Activated CD4-positive, alpha-beta memory T cell treated with anti-CD3 and anti-CD28 coated beads for 36 hours (primary cell): Measurements from ENCODE around the gene CLIC5. TPM values are rescaled to one million over a fixed set of nuclear protein-coding genes. Genes with fewer than 3 reads are reported as not detected.

Experiments
- CTCF ChIA-PET: fragments of 350-600 bp; sonication (Branson Sonifier 250); formaldehyde crosslinking; loops from one replicate; lab custom pipeline; 2021; ENCODE audit warnings: antibody characterized with exemption, inconsistent platforms; lab: Charles Lee
- POLR2A ChIA-PET: fragments of 350-600 bp; sonication (Branson Sonifier 250); formaldehyde crosslinking; loops from one replicate; lab custom pipeline; 2021; ENCODE audit warnings: antibody characterized with exemption; lab: Charles Lee
- DNase-seq: peaks from one replicate; pipeline ENCODE4 v3.0.0-alpha.2; 2020
- H3K27ac Mint-ChIP-seq: one replicate; pipeline ENCODE4 v1.8.0; 2021; ENCODE audit warnings: mixed read lengths
- H3K27me3 Mint-ChIP-seq: one replicate; pipeline ENCODE4 v1.8.0; 2021; ENCODE audit warnings: mixed read lengths
- H3K36me3 Mint-ChIP-seq: one replicate; pipeline ENCODE4 v1.8.0; 2021; ENCODE audit warnings: mixed read lengths
- H3K4me1 Mint-ChIP-seq: one replicate; pipeline ENCODE4 v1.8.0; 2021; ENCODE audit warnings: low read depth, mixed read lengths
- H3K4me3 Mint-ChIP-seq: one replicate; pipeline ENCODE4 v1.8.0; 2021; ENCODE audit warnings: mild to moderate bottlenecking, mixed read lengths
- H3K9me3 Mint-ChIP-seq: one replicate; pipeline ENCODE4 v1.8.0; 2021; ENCODE audit warnings: mixed read lengths
- intact Hi-C: fragments of 100-400 bp; cut with micrococcal nuclease; formaldehyde crosslinking; loops from one replicate; pipeline ENCODE4 v1.15.1; 2023
- total RNA-seq, 2 experiments: library from RNA; stranded (reverse); gene quantifications; one replicate each; pipeline ENCODE4 v1.2.3, GENCODE V29; 2021

Gene CLIC5
- total RNA-seq, 2 experiments from 2014 or later: 8.0 to 8.5 TPM

DNA sequence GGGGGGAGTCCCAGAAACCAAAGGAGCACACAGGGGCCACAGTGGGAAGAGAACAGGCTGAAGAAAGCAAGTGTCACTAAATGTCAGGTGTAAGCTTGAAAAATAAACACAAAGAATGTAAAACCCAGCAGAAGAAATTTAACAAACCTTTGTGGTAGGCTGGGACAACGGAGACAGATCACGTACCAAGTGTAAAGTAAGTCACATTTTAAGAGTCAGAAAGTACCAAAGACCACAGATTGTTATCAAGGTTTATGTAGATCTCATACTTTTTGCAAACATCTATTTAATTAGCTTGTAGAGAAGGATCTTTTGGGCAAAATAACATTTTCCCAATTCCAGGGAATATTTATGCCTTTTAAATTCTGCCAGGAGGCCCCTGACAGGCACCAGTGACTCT, 1.6 kb downstream of the CLIC5 start:
- ChIA-PET CTCF (interaction anchor here (0.6 to 2.1 kb wide), 3 partner anchors 8 to 1359 kb away, joined by 3 to 4 read pairs (median 4); no protein-coding TSS in a partner anchor), POLR2A (interaction anchor here (0.6 to 1.9 kb wide), 2 partner anchors 8 to 90 kb away, joined by 3 to 4 read pairs; no protein-coding TSS in a partner anchor)
- H3K36me3 Mint-ChIP-seq: no peaks in the 10 kb centered on the region
- H3K4me3 Mint-ChIP-seq: peak overlapping the region; percentile 80
- H3K9me3 Mint-ChIP-seq: no peaks in the 10 kb centered on the region
- peak overlapping the region; percentile 40 for H3K27ac Mint-ChIP-seq
- H3K27me3 Mint-ChIP-seq: peaks cover 11% of the 10 kb centered on the region
- DNase-seq: no peak
- intact Hi-C loops: loop anchor here (1.0 to 10.0 kb wide), 8 partner anchors 182 to 1372 kb away; partner anchors contain the start of gene SUPT3H
- peaks cover 60% of the 10 kb centered on the region for H3K4me1 Mint-ChIP-seq

DNA sequence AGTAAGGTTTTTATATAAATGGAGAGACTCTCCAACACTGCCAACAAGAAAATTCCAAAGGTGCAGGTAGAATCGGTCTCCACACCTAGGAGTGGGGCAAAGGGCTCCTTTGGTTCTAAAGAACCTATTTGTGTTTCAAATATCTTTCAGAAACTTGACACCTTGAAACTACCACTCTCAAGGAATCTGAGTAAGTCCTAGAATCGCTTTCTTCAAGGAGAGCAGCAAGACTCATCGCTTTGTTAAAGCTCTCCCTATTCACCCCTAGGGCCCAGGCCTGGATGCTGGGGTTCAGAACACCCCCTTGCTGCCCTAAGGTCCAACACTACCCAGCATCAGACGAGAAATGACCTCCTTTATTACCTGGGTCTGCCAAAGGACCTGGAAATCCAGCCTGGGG, 2.0 kb downstream of the CLIC5 start:
- H3K36me3 Mint-ChIP-seq: no peaks in the 10 kb centered on the region
- no peaks in the 10 kb centered on the region for H3K9me3 Mint-ChIP-seq
- peak; percentile 22 for DNase-seq
- H3K4me1 Mint-ChIP-seq: peaks cover 60% of the 10 kb centered on the region
- ChIA-PET CTCF (interaction anchor here (1.3 to 3.1 kb wide), 3 partner anchors 8 to 1358 kb away, joined by 4 to 11 read pairs (median 4); no protein-coding TSS in a partner anchor), POLR2A (interaction anchor here (1.9 kb wide), 1 partner anchor 8 kb away, joined by 4 read pairs; no protein-coding TSS in a partner anchor)
- peak overlapping the region; percentile 40 for H3K27ac Mint-ChIP-seq
- peak overlapping the region; percentile 80 for H3K4me3 Mint-ChIP-seq
- intact Hi-C loops: loop anchor here (1.0 to 10.0 kb wide), 8 partner anchors 181 to 1371 kb away; partner anchors contain the start of gene SUPT3H
- H3K27me3 Mint-ChIP-seq: peaks cover 11% of the 10 kb centered on the region

DNA sequence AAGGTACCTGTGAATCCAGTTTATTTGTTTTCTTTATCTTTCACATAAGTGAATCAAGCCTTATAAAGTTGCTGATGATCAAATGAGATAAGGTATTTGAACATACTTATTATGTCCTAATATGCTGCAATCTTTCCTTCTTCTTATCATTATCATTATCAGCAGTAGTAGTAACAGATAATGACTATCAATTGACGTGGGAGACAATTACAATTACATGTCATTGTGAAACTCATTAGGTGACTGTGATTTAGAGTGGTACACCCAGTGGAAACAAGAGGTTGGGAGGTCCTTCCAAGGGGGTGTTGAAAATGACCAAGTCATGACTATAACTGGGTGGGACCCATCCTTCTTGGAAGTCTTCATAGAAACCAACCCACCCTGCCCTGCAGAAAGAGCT, 2.8 kb downstream of the CLIC5 start:
- CTCF ChIA-PET: interaction anchor here (1.3 to 3.1 kb wide), 3 partner anchors 9 to 1358 kb away, joined by 4 to 11 read pairs (median 4); no protein-coding TSS in a partner anchor

DNA sequence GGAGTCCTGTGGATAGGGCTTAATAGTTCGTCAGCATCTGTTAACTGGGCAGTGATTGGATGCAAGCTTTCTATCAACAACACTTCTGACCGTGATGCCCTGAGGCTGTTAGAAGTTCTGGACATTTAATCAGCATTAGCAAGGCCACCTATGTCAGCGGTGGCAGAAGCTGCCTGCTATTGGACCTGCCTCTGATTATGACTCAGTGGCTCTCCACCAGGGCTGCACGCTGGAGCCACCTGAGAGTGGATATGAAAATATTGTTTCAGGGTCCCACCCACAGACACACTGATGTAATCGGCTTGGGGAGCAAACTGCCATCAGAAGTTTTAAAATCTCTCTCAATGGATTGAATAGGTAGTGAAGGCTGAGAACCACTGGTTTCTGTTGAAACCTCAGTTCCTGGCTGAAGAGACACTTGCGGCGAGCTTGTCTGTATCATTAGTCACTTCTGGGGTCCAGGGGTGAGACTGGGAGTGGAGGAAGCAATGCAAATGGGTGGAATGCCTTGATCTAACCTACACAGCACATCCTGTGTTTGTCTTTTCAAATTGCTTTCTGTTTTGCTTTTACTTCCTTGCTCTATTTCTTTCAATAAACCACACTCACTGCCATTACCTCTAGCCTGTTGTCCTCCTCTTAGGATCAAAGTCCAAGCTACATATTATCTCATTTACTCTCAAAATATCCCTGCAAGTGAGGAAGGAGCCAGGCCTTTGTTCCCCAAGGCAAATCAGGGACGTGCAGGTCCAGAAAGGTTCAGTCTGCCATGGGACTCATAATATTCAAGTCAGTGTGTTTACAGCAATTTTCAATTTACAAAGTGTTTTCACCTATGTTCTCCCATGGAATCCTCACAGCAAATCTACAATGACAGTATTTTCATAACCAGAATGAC, 4.2 kb downstream of the CLIC5 start:
- POLR2A ChIA-PET: interaction anchor here (0.6 to 1.8 kb wide), 3 partner anchors 11 to 1368 kb away, joined by 3 to 6 read pairs (median 5); no protein-coding TSS in a partner anchor

More for the DNA sequence above, 2.8 kb downstream of the CLIC5 start:
- DNase-seq: peak; percentile 10
- no peaks in the 10 kb centered on the region for H3K36me3 Mint-ChIP-seq
- peaks cover 10% of the 10 kb centered on the region for H3K27me3 Mint-ChIP-seq
- no peak overlapping the region for H3K4me3 Mint-ChIP-seq
- peak overlapping the region; percentile 32 for H3K27ac Mint-ChIP-seq
- POLR2A ChIA-PET: interaction anchor here (1.9 kb wide), 1 partner anchor 9 kb away, joined by 4 read pairs; no protein-coding TSS in a partner anchor
- intact Hi-C loops: loop anchor here (5.0 to 10.0 kb wide), 7 partner anchors 181 to 1371 kb away; no protein-coding TSS in a partner anchor
- no peaks in the 10 kb centered on the region for H3K9me3 Mint-ChIP-seq
- H3K4me1 Mint-ChIP-seq: peaks cover 61% of the 10 kb centered on the region

DNA sequence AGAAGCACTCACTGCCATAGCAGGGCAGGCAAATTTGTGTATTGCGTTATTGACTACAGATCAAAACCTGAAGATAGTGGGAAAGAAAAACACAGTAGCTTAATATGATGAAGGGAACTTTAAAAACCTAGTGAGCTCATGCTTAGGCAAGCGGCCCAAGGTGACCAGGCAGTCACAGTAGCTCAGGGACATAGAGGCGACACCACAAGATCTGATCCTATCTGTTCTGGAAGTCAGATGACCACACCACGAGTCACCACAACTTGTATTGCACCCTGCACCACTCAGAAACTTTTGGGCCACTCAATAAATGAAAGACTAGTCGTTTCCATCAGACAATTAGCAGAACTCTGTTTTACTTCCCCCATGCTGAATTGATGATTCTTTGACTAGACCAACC, 4.9 kb downstream of the CLIC5 start:
- DNase-seq: peak; percentile 45
- Mint-ChIP-seq H3K4me1 (peaks cover 57% of the 10 kb centered on the region), H3K27ac (peak overlapping the region; percentile 77), H3K9me3 (no peaks in the 10 kb centered on the region), H3K36me3 (no peaks in the 10 kb centered on the region), H3K27me3 (no peaks in the 10 kb centered on the region), H3K4me3 (peak overlapping the region; percentile 39)
- CTCF ChIA-PET: interaction anchor here (0.9 to 3.1 kb wide), 4 partner anchors 30 to 399 kb away, joined by 3 to 11 read pairs (median 3); no protein-coding TSS in a partner anchor
- POLR2A ChIA-PET: interaction anchor here (0.6 to 1.8 kb wide), 3 partner anchors 12 to 1368 kb away, joined by 3 to 6 read pairs (median 5); no protein-coding TSS in a partner anchor
- intact Hi-C loops: loop anchor here (1.0 to 10.0 kb wide), 13 partner anchors 12 to 1368 kb away; no protein-coding TSS in a partner anchor

More for the DNA sequence above, 4.2 kb downstream of the CLIC5 start:
- Mint-ChIP-seq H3K36me3 (no peaks in the 10 kb centered on the region), H3K27ac (peak overlapping the region; percentile 77), H3K27me3 (peaks cover 1% of the 10 kb centered on the region), H3K4me1 (peaks cover 58% of the 10 kb centered on the region), H3K4me3 (peak overlapping the region; percentile 39), H3K9me3 (no peaks in the 10 kb centered on the region)
- intact Hi-C loops: loop anchor here (1.0 to 10.0 kb wide), 13 partner anchors 11 to 1369 kb away; no protein-coding TSS in a partner anchor
- CTCF ChIA-PET: interaction anchor here (0.6 to 3.1 kb wide), 5 partner anchors 30 to 399 kb away, joined by 3 to 11 read pairs (median 3); no protein-coding TSS in a partner anchor
- DNase-seq: peak; percentile 80

DNA sequence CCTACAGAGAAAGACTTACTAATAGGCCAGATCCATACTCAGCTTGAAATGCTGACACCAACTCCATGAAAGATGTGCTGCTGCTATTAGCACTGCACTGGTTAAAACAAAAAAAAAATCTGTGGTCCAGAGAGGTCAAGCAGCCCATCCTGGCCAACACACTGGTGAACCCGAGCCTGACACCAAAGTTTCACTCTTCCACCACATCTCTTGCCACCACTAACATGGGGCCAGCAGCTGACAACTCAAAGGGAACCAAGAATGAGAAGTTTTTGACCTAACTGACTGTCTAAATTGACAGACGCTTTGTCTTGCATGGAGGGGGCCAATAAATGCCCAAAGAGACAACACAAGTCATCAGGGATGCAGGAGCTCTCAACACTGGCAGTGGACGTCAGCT, 5.4 kb downstream of the CLIC5 start:
- intact Hi-C loops: loop anchor here (5.0 to 10.0 kb wide), 7 partner anchors 178 to 1368 kb away; no protein-coding TSS in a partner anchor
- ChIA-PET POLR2A (interaction anchor here (1.8 kb wide), 1 partner anchor 12 kb away, joined by 6 read pairs; no protein-coding TSS in a partner anchor), CTCF (interaction anchor here (0.9 to 1.6 kb wide), 3 partner anchors 31 to 400 kb away, joined by 3 to 7 read pairs (median 3); no protein-coding TSS in a partner anchor)
- H3K27me3 Mint-ChIP-seq: no peaks in the 10 kb centered on the region
- DNase-seq: no peak
- peaks cover 57% of the 10 kb centered on the region for H3K4me1 Mint-ChIP-seq
- no peak overlapping the region for H3K4me3 Mint-ChIP-seq
- H3K36me3 Mint-ChIP-seq: no peaks in the 10 kb centered on the region
- no peaks in the 10 kb centered on the region for H3K9me3 Mint-ChIP-seq
- peak overlapping the region; percentile 77 for H3K27ac Mint-ChIP-seq

DNA sequence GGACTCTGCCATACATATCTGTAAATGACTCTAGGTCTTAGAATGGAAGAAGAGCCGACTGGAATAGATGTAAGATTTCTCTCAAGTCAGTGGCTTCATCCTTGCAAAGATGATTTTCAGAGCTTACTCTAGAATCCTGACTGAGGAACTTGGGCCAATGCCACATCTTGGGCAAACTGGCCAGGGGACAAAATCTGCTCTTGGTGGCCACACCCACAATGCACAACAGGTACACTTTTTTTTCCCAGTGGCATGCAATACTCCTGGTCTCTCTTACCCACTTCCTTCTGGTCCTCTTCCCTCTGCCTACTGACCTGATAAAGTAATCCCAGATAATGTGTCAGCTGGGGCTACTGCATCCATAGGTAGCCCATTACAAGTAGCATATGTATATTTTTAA, 13.4 kb downstream of the CLIC5 start:
- ChIA-PET POLR2A (no interaction called here), CTCF (no interaction called here)
- no peaks in the 10 kb centered on the region for H3K27me3 Mint-ChIP-seq
- H3K4me1 Mint-ChIP-seq: no peaks in the 10 kb centered on the region
- H3K36me3 Mint-ChIP-seq: no peaks in the 10 kb centered on the region
- intact Hi-C loops: no loop called here
- H3K4me3 Mint-ChIP-seq: no peak overlapping the region
- DNase-seq: no peak
- H3K27ac Mint-ChIP-seq: no peak overlapping the region
- no peaks in the 10 kb centered on the region for H3K9me3 Mint-ChIP-seq

DNA sequence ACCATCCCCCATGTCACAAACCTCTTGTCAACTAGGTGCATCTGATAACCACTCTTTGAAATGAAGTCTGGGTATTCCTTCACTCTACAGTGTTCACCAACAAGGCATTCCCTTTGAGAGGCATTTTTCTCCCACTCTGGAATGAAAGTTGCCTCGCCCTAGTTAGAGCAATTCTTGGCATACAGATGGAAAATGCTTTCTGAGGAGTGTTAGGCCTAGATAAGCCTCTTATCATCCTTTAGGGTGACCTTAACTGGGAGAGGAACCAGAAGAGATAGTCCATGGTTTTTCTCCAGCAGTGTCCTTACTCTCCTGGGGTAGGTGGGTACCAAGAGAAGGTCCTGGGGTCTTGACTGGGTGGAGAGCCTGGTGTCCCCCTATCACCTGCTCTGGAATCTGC, 14.8 kb downstream of the CLIC5 start:
- Mint-ChIP-seq H3K9me3 (no peaks in the 10 kb centered on the region), H3K4me3 (no peak overlapping the region), H3K27ac (no peak overlapping the region), H3K36me3 (no peaks in the 10 kb centered on the region), H3K27me3 (no peaks in the 10 kb centered on the region), H3K4me1 (no peaks in the 10 kb centered on the region)
- CTCF ChIA-PET: no interaction called here
- DNase-seq: no peak
- POLR2A ChIA-PET: no interaction called here
- intact Hi-C loops: no loop called here

DNA sequence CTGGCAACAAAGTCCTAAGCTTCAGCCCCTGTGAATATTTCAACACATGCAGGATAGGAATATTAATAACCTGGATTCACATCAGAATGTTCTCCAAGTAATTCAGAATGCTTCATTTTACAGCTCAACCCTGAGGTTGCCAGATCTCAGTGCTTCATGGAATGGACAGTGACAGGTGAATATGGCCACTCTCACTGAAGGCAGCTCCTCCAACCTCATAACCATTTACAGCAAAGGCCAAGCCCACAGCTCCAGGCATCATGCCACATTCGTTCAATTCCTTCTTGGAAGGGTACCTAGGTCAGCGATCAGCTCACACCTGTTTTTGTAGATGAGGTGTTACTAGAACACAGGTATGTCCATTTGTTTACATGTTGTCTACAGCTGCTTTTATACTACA, 17.1 kb downstream of the CLIC5 start:
- Mint-ChIP-seq H3K4me1 (no peaks in the 10 kb centered on the region), H3K27ac (no peak overlapping the region), H3K9me3 (no peaks in the 10 kb centered on the region), H3K36me3 (no peaks in the 10 kb centered on the region), H3K27me3 (no peaks in the 10 kb centered on the region), H3K4me3 (no peak overlapping the region)
- CTCF ChIA-PET: no interaction called here
- DNase-seq: no peak
- POLR2A ChIA-PET: no interaction called here
- intact Hi-C loops: no loop called here

DNA sequence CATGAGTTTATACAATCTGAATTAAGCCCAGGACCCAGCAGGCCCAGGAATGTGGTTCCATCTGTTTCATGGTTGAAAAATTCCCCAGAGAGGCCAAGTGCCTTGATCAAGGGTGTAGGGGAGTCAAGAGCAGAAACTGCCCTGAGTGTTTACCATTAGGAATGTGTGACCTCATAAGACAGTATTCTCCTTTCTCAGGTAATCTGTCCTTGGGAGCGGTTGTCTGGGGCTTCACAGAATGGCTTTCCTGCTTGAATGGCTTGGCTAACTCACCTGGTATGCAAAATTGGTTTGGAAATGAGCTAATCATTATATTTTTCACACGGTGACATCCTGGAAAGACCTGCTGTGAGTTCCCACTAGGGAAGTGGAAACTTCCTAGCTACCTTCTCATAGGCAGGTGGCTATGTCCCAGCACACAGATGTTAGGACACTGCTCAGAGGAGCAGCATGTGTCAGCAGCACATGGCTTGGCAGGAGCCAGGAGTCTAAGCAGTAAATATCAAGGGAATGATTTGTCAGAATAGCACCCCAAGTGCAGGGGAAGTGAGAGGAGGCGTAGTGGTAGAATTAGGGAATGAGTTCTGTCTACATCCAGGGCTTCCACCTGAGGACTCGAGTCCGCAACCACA, 17.7 kb downstream of the CLIC5 start:
- POLR2A ChIA-PET: no interaction called here
- H3K4me3 Mint-ChIP-seq: no peak overlapping the region
- no peak for DNase-seq
- CTCF ChIA-PET: no interaction called here
- H3K36me3 Mint-ChIP-seq: no peaks in the 10 kb centered on the region
- no peak overlapping the region for H3K27ac Mint-ChIP-seq
- H3K4me1 Mint-ChIP-seq: no peaks in the 10 kb centered on the region
- H3K27me3 Mint-ChIP-seq: no peaks in the 10 kb centered on the region
- no peaks in the 10 kb centered on the region for H3K9me3 Mint-ChIP-seq
- intact Hi-C loops: no loop called here

DNA sequence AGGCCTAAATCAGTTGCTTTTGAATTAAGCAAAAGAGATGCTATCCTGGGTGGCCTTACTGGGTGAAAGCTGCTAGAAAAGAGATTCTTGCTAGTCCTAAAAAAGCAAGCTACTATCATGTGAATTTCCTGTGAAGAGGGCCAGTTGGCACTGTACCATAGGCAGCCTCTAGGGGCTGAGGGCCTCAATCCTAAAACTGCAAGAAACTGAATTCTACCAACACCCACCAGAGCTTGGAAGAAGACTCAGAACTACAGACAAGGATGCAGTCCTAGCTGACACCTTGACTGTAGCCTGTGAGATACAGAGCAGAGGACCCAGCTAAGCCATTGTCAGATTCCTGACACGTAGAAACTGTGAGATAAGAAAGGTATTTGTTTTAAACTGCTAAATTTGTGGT, 24.5 kb downstream of the CLIC5 start:
- Mint-ChIP-seq H3K27me3 (no peaks in the 10 kb centered on the region), H3K4me3 (no peak overlapping the region), H3K27ac (no peak overlapping the region), H3K9me3 (peaks cover 3% of the 10 kb centered on the region), H3K4me1 (peaks cover 4% of the 10 kb centered on the region), H3K36me3 (peaks cover 4% of the 10 kb centered on the region)
- intact Hi-C loops: loop anchor here (1.0 kb wide), 1 partner anchor 20 kb away; no protein-coding TSS in a partner anchor
- POLR2A ChIA-PET: interaction anchor here (1.1 kb wide), 1 partner anchor 63 kb away, joined by 3 read pairs; no protein-coding TSS in a partner anchor
- DNase-seq: no peak
- CTCF ChIA-PET: interaction anchor here (1.0 to 2.0 kb wide), 3 partner anchors 9 to 60 kb away, joined by 3 to 5 read pairs (median 3); no protein-coding TSS in a partner anchor
